ENCODE data around the gene MDFIC. TPM values are rescaled to one million over a fixed set of nuclear protein-coding genes. Genes with fewer than 3 reads are reported as not detected.

The MDFIC gene
- total RNA-seq, 2 experiments from 2014 or later: 25.9 to 27.1 TPM

GRCh38 chr7:114959931-114960330, 38.0 kb downstream of the MDFIC start:
- ChIA-PET POLR2A (interaction anchor here (0.7 kb wide), 1 partner anchor 13 kb away, joined by 3 read pairs; no protein-coding TSS in a partner anchor), CTCF (no interaction called here)
- Histone ChIP-seq H3K27me3 (ENCODE audit: control insufficient read depth in 1 of 2, insufficient read depth in 2 of 2, low read length in 2 of 2) (no peaks in the 10 kb centered on the region), H3K27ac (ENCODE audit: low read depth in 1 of 2, low read length in 2 of 2) (no peak overlapping the region), H3K4me1 (ENCODE audit: insufficient read depth, low read length) (peaks cover 15% of the 10 kb centered on the region), H3K36me3 (ENCODE audit: insufficient read depth, low read length) (peaks cover 20% of the 10 kb centered on the region), H3K9me3 (ENCODE audit: control insufficient read depth in 1 of 2, insufficient read depth in 1 of 2, low read length in 2 of 2) (no peaks in the 10 kb centered on the region), H3K4me3 (ENCODE audit: low read length) (no peak overlapping the region)
- no peak overlapping the region for H3K27ac Mint-ChIP-seq
- TF ChIP-seq CTCF (IDR thresholded peaks at IDR 0.05): no peak
- H3K4me3 Mint-ChIP-seq: no peak overlapping the region
- peaks cover 82% of the 10 kb centered on the region for H3K4me1 Mint-ChIP-seq (ENCODE audit: low read depth)
- H3K36me3 Mint-ChIP-seq (ENCODE audit: low read depth): peaks cover 7% of the 10 kb centered on the region
- H3K9me3 Mint-ChIP-seq: no peaks in the 10 kb centered on the region
- DNase-seq: no peak
- ATAC-seq (ENCODE audit: poor library complexity): no peak
- no peaks in the 10 kb centered on the region for H3K27me3 Mint-ChIP-seq
- intact Hi-C loops (cut with DNase I, micrococcal nuclease): no loop called here

GRCh38 chr7:114962441-114962840, 40.5 kb downstream of the MDFIC start:
- peaks cover 15% of the 10 kb centered on the region for H3K36me3 Mint-ChIP-seq (ENCODE audit: low read depth)
- ATAC-seq (ENCODE audit: poor library complexity): no peak
- peak overlapping the region; percentile 12 for H3K4me3 Mint-ChIP-seq
- H3K4me1 ChIP-seq (ENCODE audit: insufficient read depth, low read length): peaks cover 16% of the 10 kb centered on the region
- no peaks in the 10 kb centered on the region for H3K27me3 ChIP-seq (ENCODE audit: control insufficient read depth in 1 of 2, insufficient read depth in 2 of 2, low read length in 2 of 2)
- H3K27me3 Mint-ChIP-seq: no peaks in the 10 kb centered on the region
- H3K9me3 Mint-ChIP-seq: no peaks in the 10 kb centered on the region
- no peaks in the 10 kb centered on the region for H3K9me3 ChIP-seq (ENCODE audit: control insufficient read depth in 1 of 2, insufficient read depth in 1 of 2, low read length in 2 of 2)
- DNase-seq: no peak
- peaks cover 15% of the 10 kb centered on the region for H3K36me3 ChIP-seq (ENCODE audit: insufficient read depth, low read length)
- no peak overlapping the region for H3K27ac ChIP-seq (ENCODE audit: low read depth in 1 of 2, low read length in 2 of 2)
- TF ChIP-seq CTCF (IDR thresholded peaks at IDR 0.05): no peak
- intact Hi-C loops (cut with DNase I, micrococcal nuclease): no loop called here
- peak overlapping the region; percentile 29 for H3K27ac Mint-ChIP-seq
- H3K4me3 ChIP-seq (ENCODE audit: low read length): no peak overlapping the region
- POLR2A ChIA-PET: no interaction called here
- CTCF ChIA-PET: no interaction called here
- H3K4me1 Mint-ChIP-seq (ENCODE audit: low read depth): peaks cover 80% of the 10 kb centered on the region

GRCh38 chr7:114966156-114966555, 44.3 kb downstream of the MDFIC start:
- no peak overlapping the region for H3K4me3 ChIP-seq (ENCODE audit: low read length)
- no peaks in the 10 kb centered on the region for H3K9me3 ChIP-seq (ENCODE audit: control insufficient read depth in 1 of 2, insufficient read depth in 1 of 2, low read length in 2 of 2)
- intact Hi-C loops (cut with DNase I, micrococcal nuclease): loop anchor here in 1 of 2 experiments (5.0 kb wide), 1 partner anchor 39 kb away; no protein-coding TSS in a partner anchor
- DNase-seq: no peak
- ChIA-PET POLR2A (no interaction called here), CTCF (no interaction called here)
- peaks cover 8% of the 10 kb centered on the region for H3K36me3 ChIP-seq (ENCODE audit: insufficient read depth, low read length)
- H3K9me3 Mint-ChIP-seq: no peaks in the 10 kb centered on the region
- no peak overlapping the region for H3K4me3 Mint-ChIP-seq
- H3K27ac ChIP-seq (ENCODE audit: low read depth in 1 of 2, low read length in 2 of 2): no peak overlapping the region
- H3K27me3 Mint-ChIP-seq: no peaks in the 10 kb centered on the region
- peaks cover 15% of the 10 kb centered on the region for H3K36me3 Mint-ChIP-seq (ENCODE audit: low read depth)
- H3K4me1 Mint-ChIP-seq (ENCODE audit: low read depth): peaks cover 82% of the 10 kb centered on the region
- no peak for TF ChIP-seq CTCF (IDR thresholded peaks at IDR 0.05)
- no peak for ATAC-seq (ENCODE audit: poor library complexity)
- H3K4me1 ChIP-seq (ENCODE audit: insufficient read depth, low read length): peaks cover 28% of the 10 kb centered on the region
- H3K27me3 ChIP-seq (ENCODE audit: control insufficient read depth in 1 of 2, insufficient read depth in 2 of 2, low read length in 2 of 2): no peaks in the 10 kb centered on the region
- no peak overlapping the region for H3K27ac Mint-ChIP-seq

Data from CD4-positive, alpha-beta T cell (primary cell).